ENCODE data around the gene GPAT3. TPM values are rescaled to one million over a fixed set of nuclear protein-coding genes. Genes with fewer than 3 reads are reported as not detected.

The GPAT3 gene
- total RNA-seq, 4 donors from 2014 or later = 38.3 to 73.5 (median 62.9) TPM

DNA sequence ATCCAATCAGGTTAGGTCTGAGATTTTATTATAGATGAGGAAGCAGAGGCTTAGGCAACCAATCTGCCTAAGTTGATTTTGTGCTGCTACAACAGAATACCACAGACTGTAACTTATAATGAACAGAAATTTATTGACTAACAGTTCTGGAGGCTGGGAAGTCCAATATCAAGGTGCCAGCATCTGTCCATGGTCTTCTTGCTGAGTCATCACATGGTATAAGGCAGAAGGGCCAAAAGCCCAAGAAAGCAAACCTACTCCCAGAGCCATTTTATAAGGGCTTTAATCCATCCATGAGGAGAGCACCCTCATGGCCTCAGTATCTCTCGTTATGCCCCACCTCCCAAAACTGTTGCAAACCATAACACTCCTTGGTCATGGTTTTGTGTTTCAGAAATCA, 55.8 kb downstream of the GPAT3 start:
- TF ChIP-seq, protein P1, sequence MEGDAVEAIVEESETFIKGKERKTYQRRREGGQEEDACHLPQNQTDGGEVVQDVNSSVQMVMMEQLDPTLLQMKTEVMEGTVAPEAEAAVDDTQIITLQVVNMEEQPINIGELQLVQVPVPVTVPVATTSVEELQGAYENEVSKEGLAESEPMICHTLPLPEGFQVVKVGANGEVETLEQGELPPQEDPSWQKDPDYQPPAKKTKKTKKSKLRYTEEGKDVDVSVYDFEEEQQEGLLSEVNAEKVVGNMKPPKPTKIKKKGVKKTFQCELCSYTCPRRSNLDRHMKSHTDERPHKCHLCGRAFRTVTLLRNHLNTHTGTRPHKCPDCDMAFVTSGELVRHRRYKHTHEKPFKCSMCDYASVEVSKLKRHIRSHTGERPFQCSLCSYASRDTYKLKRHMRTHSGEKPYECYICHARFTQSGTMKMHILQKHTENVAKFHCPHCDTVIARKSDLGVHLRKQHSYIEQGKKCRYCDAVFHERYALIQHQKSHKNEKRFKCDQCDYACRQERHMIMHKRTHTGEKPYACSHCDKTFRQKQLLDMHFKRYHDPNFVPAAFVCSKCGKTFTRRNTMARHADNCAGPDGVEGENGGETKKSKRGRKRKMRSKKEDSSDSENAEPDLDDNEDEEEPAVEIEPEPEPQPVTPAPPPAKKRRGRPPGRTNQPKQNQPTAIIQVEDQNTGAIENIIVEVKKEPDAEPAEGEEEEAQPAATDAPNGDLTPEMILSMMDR (IDR thresholded peaks at IDR 0.05) = no peak
- no peak for TF ChIP-seq POLR2A (IDR thresholded peaks at IDR 0.05)
- intact Hi-C loops (cut with DNase I) = no loop called here

DNA sequence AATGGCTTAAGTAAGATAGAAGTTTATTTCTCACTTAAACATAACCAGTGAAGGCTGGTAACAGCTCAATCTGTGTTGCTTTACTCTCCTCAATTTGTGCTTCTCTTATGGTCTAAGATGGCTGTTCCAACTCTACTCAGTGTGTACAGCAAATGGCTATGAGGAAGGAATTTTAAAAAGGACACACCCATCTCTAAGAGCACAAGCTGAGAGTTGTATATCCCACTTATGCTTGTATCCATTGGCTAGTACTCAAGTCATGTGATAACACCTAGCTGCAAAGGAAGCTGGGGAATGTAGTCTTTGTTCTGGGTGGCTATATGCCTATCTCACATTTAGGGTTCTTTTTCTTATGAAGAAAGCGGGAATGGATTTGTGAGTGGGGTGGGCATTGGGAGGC, 63.3 kb downstream of the GPAT3 start:
- Histone ChIP-seq H3K27ac (no peak overlapping the region), H3K4me1 (peaks cover 11 to 12% of the 10 kb centered on the region in 2 donors), H3K4me3 (replicated peaks in 1 of 3) (no peak overlapping the region), H3K27me3 (no peaks in the 10 kb centered on the region), H3K9me3 (no peaks in the 10 kb centered on the region), H3K36me3 (peaks cover 6 to 14% of the 10 kb centered on the region in 2 donors)
- WGBS, 2 donors = 0 to 88% methylated on average over 1 of the region's 1 CpG
- intact Hi-C loops (cut with DNase I) = no loop called here
- TF ChIP-seq POLR2A (IDR thresholded peaks at IDR 0.05) = no peak
- TF ChIP-seq, protein P1 (IDR thresholded peaks at IDR 0.05) = no peak
- DNase-seq = no peak

More for the DNA sequence above, 55.8 kb downstream of the GPAT3 start:
- H3K4me1 ChIP-seq = peaks cover 0 to 6% of the 10 kb centered on the region in 2 donors
- no peak for DNase-seq
- no peaks in the 10 kb centered on the region for H3K9me3 ChIP-seq
- H3K27me3 ChIP-seq = no peaks in the 10 kb centered on the region
- no peak overlapping the region for H3K4me3 ChIP-seq (replicated peaks in 1 of 3)
- 88 to 95% methylated on average over 1 of the region's 1 CpG for WGBS, 2 donors
- peaks cover 6 to 8% of the 10 kb centered on the region in 2 donors for H3K36me3 ChIP-seq
- H3K27ac ChIP-seq = no peak overlapping the region

DNA sequence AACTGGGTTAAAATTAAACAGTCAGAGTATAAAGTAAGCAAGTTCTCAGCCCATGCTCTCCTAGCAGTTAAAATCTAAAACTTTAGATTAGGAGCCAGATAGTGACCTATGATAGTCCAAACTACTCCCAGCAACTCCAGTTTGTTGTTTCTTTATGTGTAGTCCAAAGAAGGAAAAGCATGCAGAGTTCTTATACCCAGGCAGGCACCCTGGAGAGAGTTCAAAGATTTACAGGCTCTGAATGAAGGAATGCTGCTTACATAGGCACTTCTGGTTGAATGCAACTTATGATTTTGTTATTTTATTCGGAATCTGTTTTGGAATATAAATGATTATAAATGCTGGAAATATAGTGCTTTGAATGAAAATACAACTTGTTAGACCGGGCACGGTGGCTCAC, 67.2 kb downstream of the GPAT3 start:
- WGBS, 2 donors = 77 to 84% methylated on average over 3 of the region's 3 CpGs
- H3K4me1 ChIP-seq = peaks cover 44 to 47% of the 10 kb centered on the region in 2 donors
- no peak for DNase-seq
- intact Hi-C loops (cut with DNase I) = no loop called here
- no peak for TF ChIP-seq POLR2A (IDR thresholded peaks at IDR 0.05)
- TF ChIP-seq, protein P1 (IDR thresholded peaks at IDR 0.05) = no peak
- H3K9me3 ChIP-seq = no peaks in the 10 kb centered on the region
- peak overlapping the region; percentile 65 to 98 (median 96) for H3K27ac ChIP-seq
- H3K27me3 ChIP-seq = no peaks in the 10 kb centered on the region
- no peak overlapping the region for H3K4me3 ChIP-seq (replicated peaks in 1 of 3)
- H3K36me3 ChIP-seq = peaks cover under 1 to 6% of the 10 kb centered on the region in 2 donors

DNA sequence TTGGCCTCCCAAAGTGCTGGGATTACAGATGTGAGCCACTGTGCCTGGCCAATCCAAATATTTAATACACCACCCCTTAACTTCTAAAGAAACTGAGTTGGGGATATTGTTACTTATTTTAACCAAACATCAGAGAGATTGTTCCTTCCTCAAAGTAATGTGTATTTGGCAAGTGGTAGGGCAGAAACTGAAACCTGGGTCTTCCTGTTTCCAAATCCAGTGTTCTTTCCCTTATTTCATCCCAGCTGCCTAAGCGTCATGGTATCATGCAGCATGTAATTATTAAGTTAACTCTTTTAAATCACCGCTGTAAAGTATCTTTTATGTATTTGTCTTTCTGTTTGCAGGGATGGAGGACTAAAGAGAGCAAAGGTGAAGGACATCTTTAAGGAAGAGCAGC, 68.4 kb downstream of the GPAT3 start:
- Histone ChIP-seq H3K27ac (peak overlapping the region; percentile 95 to 98 (median 96)), H3K4me1 (peaks cover 44 to 50% of the 10 kb centered on the region in 2 donors), H3K27me3 (no peaks in the 10 kb centered on the region), H3K36me3 (peaks cover 0 to 5% of the 10 kb centered on the region in 2 donors), H3K9me3 (no peaks in the 10 kb centered on the region), H3K4me3 (replicated peaks in 1 of 3) (no peak overlapping the region)
- no peak for DNase-seq
- 87 to 89% methylated on average over 2 of the region's 2 CpGs for WGBS, 2 donors
- intact Hi-C loops (cut with DNase I) = no loop called here
- no peak for TF ChIP-seq POLR2A (IDR thresholded peaks at IDR 0.05)
- TF ChIP-seq, protein P1 (IDR thresholded peaks at IDR 0.05) = no peak

DNA sequence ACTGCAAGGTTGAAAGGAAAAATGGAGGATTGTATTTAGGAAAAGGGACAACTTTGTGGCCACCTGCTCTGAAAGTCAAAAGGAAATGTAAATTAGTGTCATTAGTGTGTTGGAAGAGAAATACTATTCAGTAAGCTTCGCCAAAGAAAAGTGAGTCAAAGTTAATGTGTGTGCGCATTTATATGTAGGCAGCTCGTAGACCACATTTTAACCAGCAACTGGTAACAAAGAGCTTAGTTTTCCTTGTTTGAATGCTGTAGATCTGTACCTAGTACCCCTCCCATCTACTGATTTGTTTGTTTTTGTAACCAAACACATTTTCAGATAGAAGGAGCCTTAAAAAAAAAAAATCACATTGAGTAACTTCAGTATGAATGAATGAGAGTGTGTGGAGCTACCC, 69.3 kb downstream of the GPAT3 start:
- Histone ChIP-seq H3K27me3 (no peaks in the 10 kb centered on the region), H3K9me3 (no peaks in the 10 kb centered on the region), H3K4me1 (peaks cover 44 to 50% of the 10 kb centered on the region in 2 donors), H3K27ac (peak overlapping the region; percentile 95 to 98 (median 96)), H3K36me3 (no peaks in the 10 kb centered on the region), H3K4me3 (replicated peaks in 1 of 3) (no peak overlapping the region)
- WGBS, 2 donors = 75 to 76% methylated on average over 3 of the region's 3 CpGs
- intact Hi-C loops (cut with DNase I) = no loop called here
- no peak for TF ChIP-seq POLR2A (IDR thresholded peaks at IDR 0.05)
- TF ChIP-seq, protein P1 (IDR thresholded peaks at IDR 0.05) = no peak
- no peak for DNase-seq
